ENCODE data around the gene MLLT3.

Gene MLLT3

GRCh38 chr9:20351715-20352114 lies 270.6 kb downstream of the MLLT3 start:
- no peaks in the 10 kb centered on the region for H3K9me3 ChIP-seq (ENCODE audit: severe bottlenecking)
- no peak overlapping the region for H3K27ac ChIP-seq (ENCODE audit: poor library complexity, severe bottlenecking)
- H3K36me3 ChIP-seq (ENCODE audit: low read depth), result no peaks in the 10 kb centered on the region; the same call in 1 of the 2 replicates
- H3K4me3 ChIP-seq (ENCODE audit: severe bottlenecking), result no peak overlapping the region
- peaks cover 26% of the 10 kb centered on the region for H3K4me1 ChIP-seq (ENCODE audit: insufficient read depth, poor library complexity, severe bottlenecking)
- H3K27me3 ChIP-seq (ENCODE audit: insufficient read depth, poor library complexity, severe bottlenecking), result no peaks in the 10 kb centered on the region
- DNase-seq (ENCODE audit: low spot score) (no peak), ATAC-seq (ENCODE audit: low read depth) (no peak)
- TF ChIP-seq CTCF (IDR thresholded peaks at IDR 0.05; ENCODE audit: poor library complexity, severe bottlenecking), result no peak

DNA sequence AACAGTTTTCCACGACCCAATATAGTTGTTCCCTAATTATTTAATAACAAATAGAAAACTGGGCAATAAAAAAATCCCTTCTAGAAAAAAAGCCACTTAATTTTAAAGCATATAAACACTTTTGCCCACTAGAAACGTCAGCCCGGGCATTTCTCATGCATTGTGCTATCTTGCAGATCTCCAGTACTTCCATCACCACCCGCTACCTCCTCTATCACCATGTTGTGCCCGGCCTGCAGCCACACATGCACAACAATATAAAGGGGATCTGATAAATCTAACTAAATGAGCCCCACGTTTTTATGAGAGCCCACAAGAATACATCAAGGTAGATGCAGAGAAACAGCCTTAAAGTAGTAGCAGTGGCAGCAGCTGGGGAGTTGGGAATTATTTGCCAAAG lies 272.7 kb downstream of the MLLT3 start:
- H3K4me1 ChIP-seq (ENCODE audit: insufficient read depth, poor library complexity, severe bottlenecking), result peaks cover 9% of the 10 kb centered on the region
- no peak overlapping the region for H3K27ac ChIP-seq (ENCODE audit: poor library complexity, severe bottlenecking)
- H3K27me3 ChIP-seq (ENCODE audit: insufficient read depth, poor library complexity, severe bottlenecking), result no peaks in the 10 kb centered on the region
- H3K36me3 ChIP-seq (ENCODE audit: low read depth), result no peaks in the 10 kb centered on the region; the same call in 1 of the 2 replicates
- H3K4me3 ChIP-seq (ENCODE audit: severe bottlenecking), result no peak overlapping the region
- TF ChIP-seq CTCF (IDR thresholded peaks at IDR 0.05; ENCODE audit: poor library complexity, severe bottlenecking), result no peak
- ATAC-seq (ENCODE audit: low read depth), result no peak
- no peaks in the 10 kb centered on the region for H3K9me3 ChIP-seq (ENCODE audit: severe bottlenecking)
- no peak for DNase-seq (ENCODE audit: low spot score)

- ATAC-seq (ENCODE audit: low read depth), result no peak
- Histone ChIP-seq H3K9me3 (ENCODE audit: severe bottlenecking) (no peaks in the 10 kb centered on the region), H3K4me3 (ENCODE audit: severe bottlenecking) (no peak overlapping the region), H3K36me3 (ENCODE audit: low read depth) (no peaks in the 10 kb centered on the region), H3K27ac (ENCODE audit: poor library complexity, severe bottlenecking) (no peak overlapping the region), H3K27me3 (ENCODE audit: insufficient read depth, poor library complexity, severe bottlenecking) (no peaks in the 10 kb centered on the region), H3K4me1 (ENCODE audit: insufficient read depth, poor library complexity, severe bottlenecking) (no peaks in the 10 kb centered on the region)
- TF ChIP-seq CTCF (IDR thresholded peaks at IDR 0.05; ENCODE audit: poor library complexity, severe bottlenecking), result no peak
- no peak for DNase-seq (ENCODE audit: low spot score)
These were observed 279.0 kb downstream of the MLLT3 start for GRCh38 chr9:20343325-20343724.

GRCh38 chr9:20340511-20340861 lies 281.8 kb downstream of the MLLT3 start:
- no peak overlapping the region for H3K27ac ChIP-seq (ENCODE audit: poor library complexity, severe bottlenecking)
- no peak overlapping the region for H3K4me3 ChIP-seq (ENCODE audit: severe bottlenecking)
- H3K4me1 ChIP-seq (ENCODE audit: insufficient read depth, poor library complexity, severe bottlenecking), result no peaks in the 10 kb centered on the region
- DNase-seq (ENCODE audit: low spot score), result no peak
- TF ChIP-seq CTCF (IDR thresholded peaks at IDR 0.05; ENCODE audit: poor library complexity, severe bottlenecking), result no peak
- no peak for ATAC-seq (ENCODE audit: low read depth)
- H3K9me3 ChIP-seq (ENCODE audit: severe bottlenecking), result no peaks in the 10 kb centered on the region
- H3K27me3 ChIP-seq (ENCODE audit: insufficient read depth, poor library complexity, severe bottlenecking), result no peaks in the 10 kb centered on the region
- no peaks in the 10 kb centered on the region for H3K36me3 ChIP-seq (ENCODE audit: low read depth)

- H3K4me3 ChIP-seq (ENCODE audit: severe bottlenecking), result no peak overlapping the region
- H3K27me3 ChIP-seq (ENCODE audit: insufficient read depth, poor library complexity, severe bottlenecking), result no peaks in the 10 kb centered on the region
- no peaks in the 10 kb centered on the region for H3K36me3 ChIP-seq (ENCODE audit: low read depth)
- TF ChIP-seq CTCF (IDR thresholded peaks at IDR 0.05; ENCODE audit: poor library complexity, severe bottlenecking), result no peak
- ATAC-seq (ENCODE audit: low read depth), result no peak
- H3K27ac ChIP-seq (ENCODE audit: poor library complexity, severe bottlenecking), result no peak overlapping the region
- no peaks in the 10 kb centered on the region for H3K4me1 ChIP-seq (ENCODE audit: insufficient read depth, poor library complexity, severe bottlenecking)
- DNase-seq (ENCODE audit: low spot score), result no peak
- no peaks in the 10 kb centered on the region for H3K9me3 ChIP-seq (ENCODE audit: severe bottlenecking)
These were observed 286.5 kb downstream of the MLLT3 start for GRCh38 chr9:20335668-20336332.

Measured in RWPE2 (cell line).